HG03025 (cell line): ENCODE data around the gene GMPPB.

Experiments
- ATAC-seq: cut with Tn5 transposase; IDR thresholded peaks from one replicate; pipeline ENCODE4 v1.9.1; 2021; ENCODE audit warnings: mild to moderate bottlenecking, moderate library complexity; ENCODE audit not compliant: unreplicated experiment, low FRiP score

Gene GMPPB

DNA sequence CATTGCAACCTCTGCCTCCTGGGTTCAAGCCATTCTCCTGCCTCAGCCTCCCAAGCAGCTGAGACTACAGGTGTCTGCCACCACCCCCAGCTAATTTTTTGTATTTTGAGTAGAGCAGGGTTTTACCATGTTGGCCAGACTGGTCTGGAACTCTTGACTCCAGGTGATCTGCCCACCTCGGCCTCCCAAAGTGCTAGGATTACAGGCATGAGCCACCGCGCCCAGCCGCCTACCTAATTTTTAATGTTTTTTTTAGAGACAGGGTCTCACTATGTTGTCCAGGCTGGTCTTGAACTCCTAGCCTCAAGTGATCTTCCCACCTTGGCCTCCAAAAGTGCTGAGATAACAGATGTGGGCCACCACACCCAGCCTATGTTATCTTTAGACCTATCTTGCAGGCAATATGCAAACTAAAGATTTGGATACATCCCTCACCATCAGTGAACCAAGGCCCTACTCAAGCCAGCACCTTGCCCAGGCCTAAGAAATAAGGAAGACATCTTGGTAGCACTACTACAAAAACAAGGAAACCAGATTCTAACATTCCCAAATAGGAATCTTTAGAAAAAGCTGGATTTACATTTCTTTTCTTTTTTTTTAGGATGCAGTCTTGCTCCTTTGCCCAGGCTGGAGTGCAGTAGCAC, 6.3 kb upstream of the GMPPB start:
- ATAC-seq, result no peak

DNA sequence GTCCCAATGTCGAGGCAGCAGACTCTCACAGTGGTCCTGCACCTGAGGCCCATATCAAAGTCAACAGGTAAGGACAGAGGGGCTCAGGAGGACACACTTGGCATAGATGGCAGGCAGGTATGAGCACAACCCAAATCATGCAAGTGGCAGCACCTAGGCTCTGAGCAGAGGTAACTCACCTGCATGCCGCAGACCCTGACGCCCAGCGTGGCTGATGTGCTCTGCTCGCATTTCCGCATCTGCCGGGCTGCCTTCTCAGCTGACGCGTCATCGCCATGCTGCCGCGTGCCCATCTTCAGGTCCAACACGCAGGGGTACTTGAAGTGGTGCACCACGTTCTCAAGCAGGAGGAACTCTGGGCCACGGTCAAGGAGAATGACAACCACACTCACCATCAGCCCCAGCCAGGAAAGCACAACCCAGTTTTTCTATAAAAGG, 4.2 kb upstream of the GMPPB start:
- no peak for ATAC-seq

DNA sequence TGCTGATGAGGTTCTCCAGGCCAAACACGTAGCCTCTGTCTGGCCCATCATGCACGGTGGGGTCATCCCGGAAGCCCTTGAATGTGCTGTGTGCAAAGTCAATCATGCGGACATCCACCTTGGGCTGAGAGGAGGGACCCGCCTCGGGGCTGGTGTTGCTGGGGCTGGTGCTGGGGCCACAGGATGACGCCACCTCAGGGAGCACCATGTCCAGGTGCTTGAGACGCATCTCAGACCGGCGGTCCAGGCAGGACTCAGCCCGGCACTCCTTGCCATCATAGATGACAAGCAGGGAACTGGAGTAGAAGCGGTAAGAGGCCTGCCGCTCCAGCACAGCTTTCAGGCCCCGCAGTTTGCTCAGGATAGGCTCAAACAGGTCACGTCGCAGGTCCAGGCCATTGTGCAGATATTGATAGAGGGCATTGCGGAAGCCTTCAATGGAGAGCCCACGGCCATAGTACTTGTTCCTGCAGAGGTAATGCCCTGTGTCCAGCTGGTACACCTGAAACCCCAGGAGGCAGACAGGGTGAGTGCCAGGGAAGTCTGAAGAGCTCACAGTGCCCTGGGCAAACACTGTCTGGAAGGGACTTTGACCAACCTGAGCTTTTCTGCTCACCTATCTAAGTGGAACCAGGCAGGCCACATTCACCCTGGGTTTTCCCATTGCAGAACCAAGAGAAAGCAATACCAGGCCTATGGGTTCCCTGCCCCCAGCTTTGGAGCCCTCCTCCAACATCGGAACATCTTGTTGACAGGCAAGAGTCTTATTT, 3.6 kb upstream of the GMPPB start:
- no peak for ATAC-seq

DNA sequence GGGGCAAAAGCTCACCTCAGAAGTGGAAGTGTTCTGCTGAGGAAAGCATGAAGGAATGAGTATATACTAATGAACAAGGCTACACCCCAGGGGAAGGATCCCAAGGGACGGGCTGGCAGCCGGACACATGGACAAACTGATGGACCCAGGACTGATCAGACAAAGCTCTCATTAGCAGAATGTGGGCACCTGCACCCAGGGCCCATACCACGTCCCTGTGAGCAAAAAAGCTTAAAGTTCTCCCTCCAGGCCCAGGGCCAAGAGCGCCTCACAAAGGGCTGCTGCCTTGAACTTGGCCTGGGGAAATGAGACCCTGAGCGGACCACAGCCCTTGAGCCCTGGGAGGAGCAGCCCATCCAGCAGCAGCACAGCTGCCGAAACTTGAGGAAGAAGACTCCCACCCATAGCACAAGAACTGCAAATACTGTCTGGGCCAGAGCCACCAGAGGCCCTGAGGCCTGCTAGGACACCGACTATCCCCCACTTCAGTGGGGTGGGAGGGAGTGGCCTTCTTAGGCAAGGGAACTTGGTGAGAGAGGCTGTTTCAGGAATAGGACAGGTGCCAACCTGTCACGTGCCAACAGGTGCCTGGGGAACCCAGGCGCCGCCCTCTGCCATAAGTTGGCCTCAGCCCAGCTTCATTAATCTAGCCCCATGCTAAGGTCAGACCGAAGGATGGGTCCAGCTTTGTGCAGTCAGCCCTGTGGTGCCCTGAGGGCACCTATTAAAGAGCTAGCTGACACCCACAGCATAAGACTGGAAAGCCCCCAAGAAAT, 2.3 kb upstream of the GMPPB start:
- ATAC-seq, result no peak

DNA sequence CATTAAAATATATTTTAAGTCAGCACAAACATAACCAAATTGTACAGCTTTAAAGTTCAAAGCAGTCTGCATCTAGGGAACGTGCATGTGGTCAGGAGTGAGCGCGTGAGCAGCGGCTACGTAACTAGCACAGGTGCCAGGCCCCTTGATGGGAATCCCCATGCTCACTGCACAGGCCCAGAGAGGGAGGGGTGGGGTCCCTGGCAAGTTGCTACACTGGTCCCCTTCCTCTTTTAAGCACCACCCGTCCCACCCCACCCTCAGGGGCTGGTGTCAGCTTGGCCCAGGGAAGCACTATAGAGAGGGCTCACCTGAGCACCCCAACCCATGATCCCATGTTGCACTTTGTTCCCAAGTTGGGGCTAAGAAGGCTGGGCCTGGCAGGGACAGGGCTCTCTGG, 835 bp upstream of the GMPPB start:
- ATAC-seq, result no peak

DNA sequence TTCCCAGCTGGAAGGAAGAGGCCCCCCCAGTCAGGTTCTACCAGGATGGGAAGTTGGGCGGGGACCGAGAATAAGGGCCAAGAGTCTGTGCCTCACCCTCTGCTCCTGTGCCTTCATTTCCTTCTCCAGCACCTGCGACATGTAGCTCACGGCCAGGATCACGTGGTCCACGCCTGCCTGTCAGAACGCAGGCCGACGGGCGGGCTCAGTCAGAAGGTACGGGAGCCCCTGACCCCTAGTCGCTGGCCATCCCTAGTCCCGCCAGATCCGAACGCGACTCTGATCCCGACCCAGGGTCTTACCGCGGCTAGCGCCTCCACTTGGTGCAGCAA, 489 bp downstream of the GMPPB start:
- peak; percentile 24 for ATAC-seq

DNA sequence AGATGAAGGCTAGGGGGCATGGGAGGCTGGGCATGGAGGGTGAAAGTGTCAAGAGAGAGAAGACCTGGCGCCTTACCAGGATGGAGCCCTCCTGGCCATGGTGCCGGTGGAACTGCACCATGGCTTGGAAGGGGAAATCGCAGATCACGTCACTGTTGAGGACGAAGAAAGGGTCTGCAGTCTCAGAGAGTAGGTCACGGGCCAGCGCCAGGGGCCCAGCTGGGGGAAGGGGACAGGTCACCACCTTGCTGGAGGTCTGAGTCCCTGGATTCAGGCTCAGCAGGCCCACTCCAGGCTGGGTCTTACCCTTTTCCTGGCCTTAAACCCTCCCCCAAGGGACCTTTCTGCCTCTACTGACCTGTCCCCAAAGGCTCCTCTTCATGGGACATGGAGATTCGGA, 855 bp downstream of the GMPPB start:
- ATAC-seq, result no peak

DNA sequence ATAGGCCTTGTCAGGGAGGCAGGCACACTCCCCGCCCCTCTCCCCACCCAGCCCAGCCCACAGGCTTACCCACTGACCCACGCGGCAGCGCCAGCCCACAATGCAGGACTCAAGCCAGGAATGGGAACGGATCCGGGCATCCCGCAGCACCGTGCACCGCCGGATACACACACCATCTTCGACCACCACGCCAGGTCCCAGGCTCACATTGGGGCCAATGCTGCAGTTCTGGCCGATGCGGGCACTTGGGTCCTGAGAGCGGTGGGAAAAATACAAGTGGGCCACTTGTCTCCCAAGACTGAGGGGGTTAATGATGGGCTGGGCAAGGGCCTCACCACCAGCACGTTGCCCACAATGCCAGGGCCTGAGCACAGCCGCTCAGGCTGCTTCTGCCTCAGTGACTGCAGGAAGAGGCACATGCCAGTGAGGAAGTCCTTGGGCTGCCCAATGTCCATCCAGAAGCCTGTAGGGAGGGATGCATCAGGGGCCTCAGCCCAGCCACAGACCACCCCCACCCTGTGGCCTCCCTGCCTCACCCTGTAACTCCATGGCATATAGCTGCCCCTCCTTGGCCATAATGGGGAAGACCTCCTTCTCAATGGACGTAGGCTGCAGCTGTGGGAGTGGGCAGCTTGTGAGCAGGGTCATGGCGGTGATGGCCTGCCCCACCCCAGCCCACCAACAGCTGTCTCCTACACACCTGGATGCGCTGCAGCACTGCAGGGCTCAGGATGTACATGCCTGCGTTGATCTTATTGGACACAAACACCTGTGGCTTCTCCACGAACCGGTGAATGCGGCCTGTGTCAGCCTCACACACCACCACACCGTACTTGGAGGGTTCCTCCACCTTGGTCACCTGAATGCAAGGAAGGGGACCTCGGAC, 1.6 kb downstream of the GMPPB start:
- ATAC-seq, result no peak

DNA sequence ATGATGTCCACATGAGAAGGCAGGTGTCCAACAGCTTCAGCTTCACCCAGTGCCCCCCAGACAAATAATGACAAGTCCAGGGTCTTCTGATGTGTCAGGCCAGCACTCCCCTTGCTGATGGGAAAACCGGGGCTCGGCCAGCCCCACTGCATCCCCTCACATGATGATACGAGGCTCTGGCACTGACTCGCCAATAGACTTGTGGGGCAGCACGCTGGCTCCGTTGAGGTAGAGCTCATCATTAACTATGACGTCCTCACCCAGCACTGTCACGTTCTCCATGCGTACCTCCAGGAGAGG, 2.2 kb downstream of the GMPPB start:
- no peak for ATAC-seq

DNA sequence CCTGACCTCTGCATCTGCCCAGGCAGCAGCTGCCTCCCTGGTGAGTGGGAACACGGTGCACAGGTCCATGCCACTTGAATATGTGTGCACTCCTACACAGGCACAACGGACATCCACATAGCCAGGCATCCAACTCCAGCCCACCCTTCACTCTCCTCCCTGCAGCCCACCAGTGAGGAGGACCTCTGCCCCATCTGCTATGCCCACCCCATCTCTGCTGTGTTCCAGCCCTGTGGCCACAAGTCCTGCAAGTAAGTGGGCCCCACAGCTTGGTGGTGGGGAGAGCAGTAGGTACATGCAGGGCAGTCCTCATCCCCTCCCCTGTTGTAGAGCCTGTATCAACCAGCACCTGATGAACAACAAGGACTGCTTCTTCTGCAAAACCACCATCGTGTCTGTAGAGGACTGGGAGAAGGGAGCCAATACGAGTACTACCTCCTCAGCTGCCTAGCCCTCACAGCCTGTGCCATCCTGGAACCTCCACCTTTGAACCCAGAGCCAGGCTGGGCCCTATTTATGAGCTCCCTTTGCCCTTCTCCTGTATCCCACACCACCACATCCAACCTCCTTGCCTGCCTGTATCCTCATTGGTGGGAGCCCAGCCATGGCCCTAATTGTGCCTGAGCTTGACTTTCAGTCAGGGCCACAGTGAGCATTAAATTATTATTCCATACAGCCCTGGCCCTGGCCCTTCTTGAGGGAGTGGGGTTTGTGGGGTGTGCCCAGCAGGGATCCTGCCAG, 2.7 kb downstream of the GMPPB start:
- no peak for ATAC-seq

DNA sequence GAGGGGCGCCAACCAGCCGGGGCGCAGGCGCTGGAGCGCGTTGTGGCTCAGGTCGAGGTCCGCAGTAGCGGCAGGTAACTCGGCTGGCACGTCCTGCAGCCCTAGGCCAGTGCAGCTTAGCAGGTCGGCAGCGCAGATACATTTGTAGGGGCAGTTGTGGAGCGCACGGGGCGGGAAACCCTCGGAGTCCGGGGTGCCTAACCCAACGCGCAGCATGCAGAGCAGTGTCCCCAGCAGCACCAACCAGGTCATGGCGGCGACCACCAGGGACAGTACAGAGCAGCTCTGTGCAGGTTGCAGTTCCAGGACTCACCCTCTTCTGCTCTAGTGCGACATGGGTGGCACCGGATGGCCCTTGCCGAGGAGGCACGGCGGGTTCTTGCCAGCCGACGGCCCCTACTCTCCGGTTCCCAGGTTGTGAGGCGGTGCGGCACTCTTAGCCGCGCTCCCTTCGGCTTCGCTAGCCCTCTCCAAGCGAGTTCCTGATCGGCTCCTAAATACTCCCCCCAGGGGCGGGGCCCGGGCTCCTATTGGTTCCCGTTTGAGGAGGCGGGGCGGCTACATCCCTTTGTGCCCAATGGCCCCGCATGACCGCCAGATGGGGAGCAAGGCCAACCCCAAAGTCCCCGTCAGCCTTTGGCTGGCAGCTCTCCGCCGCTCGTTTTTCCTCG, 4.4 kb downstream of the GMPPB start, which contains the start of gene AMIGO3:
Gene AMIGO3, minus strand, starts transcription at position 471 of the 671 bp plus-strand sequence. Its CDS starts 219 bp downstream, at position 252.
- peak; percentile 43 for ATAC-seq

DNA sequence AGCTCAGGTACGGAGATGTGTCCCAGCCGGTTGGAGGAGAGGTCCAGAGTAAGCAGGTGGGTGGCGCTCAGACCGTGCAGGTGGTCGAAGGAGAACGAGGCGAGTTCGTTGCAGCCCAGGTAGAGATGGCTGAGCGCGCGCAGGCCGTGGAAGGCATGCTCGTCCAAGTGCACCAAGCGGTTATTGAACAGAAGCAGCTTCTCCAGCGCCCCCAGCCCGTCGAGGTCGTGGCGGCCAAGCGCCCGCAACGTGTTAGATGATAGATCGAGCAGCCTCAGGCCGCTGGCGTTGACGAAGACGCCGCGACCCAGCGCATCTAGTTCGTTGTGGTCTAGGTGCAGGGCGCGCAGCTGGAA, 4.9 kb downstream of the GMPPB start:
- no peak for ATAC-seq

DNA sequence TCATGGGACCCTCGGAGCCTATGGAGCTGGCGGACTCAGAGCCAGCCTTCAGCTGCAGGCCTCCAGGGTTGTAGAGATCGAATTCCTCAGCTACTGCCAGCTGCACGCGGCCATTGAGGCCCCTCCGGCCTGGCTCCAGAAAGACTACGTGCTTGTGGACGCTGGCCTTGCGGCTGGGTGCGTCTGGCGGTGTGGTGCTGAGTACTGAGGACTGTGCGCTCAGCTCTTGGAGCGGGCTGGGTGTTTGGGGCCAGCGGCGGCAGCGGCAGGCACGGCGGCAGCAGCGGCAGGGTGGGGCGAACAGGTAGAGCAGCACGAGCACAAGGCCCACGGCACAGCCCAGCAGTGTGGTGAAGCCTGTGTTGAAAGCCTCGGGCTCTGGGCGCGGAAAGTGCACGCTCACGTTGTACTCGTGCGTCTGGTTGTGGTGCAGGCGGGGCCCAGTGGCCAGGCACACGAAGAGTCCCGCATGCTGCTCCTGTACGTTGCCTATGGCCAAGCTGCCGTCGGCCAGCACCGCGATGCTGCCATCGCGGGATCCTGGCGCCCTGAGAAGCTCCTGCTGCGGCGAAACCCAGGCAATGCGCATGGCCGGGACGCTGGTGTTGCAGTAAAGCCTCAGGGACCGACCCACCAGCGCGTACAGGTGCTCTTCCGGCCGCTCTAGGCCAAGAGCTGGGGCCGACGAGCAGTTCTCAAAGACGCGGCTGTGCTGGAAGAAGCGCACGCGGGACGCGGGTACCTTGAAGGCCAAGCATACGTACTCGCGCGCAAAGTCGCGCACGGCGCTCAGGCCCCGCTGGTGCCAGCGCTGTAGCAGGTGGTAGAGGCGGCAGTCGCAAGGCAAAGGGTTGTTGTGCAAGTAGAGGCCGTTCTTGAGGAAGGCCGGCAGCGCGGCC, 5.5 kb downstream of the GMPPB start:
- no peak for ATAC-seq

DNA sequence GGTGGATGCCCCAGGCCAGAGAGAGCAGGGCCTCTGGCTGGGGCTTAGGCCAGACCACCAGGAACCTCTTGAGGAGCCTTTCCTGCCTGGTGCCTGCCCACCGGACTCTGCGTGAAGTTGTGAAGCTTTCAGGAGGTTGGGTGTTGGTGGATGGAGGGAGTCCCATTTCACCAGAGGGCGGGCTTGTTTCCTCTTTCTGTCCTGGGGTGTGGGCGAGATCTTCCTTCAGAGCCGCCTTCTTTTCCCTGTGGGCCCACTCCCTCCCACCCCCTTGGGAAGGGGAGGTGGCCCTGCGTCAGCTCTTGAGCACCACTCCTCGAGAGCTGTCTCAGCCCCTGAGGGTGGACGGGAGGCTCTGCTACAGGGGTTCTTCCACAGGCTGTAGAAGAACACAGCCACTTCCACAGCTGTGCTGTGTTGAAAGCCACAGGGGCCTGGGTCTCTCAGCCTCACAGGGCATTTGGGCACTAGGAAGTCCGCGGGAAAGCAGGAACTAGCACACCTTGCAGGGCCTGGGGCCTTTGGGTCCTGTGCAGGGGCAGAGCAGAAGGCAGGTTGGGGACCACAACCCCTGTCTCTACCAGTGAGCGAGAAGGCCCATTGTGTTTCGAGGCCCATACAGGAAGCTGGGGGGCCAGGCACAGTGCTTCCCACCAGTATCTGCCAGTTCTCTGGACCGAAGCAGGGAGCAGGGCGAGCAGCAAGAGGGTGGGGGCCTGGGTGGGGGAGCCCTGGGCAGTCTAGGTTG, 6.4 kb downstream of the GMPPB start:
- ATAC-seq, result no peak

DNA sequence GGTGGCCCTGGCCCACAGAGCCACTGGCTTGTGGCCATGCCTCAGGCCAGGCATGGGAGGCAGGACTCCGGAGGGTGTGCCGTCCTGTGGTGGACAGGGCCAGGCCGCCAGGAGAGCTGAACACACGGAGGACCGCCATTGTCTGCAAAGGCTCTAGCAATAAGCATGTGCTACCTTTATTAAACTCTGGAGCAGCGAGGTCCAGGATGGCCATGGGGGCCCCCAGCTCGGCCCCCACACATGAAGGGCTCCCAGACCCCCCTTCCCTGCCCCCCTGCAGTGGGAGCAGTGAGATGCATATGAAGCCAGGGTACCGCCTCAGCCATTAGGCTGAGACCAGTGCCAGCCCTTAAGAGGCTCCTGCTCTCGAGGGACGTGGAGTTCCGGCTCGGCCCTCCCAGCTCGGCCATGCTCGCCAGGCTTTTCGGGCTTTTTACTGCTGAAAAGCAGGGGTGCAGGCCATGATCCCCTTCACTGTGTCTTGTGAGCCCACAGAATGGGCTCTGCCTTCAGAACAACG, 7.0 kb downstream of the GMPPB start:
- ATAC-seq, result no peak

DNA sequence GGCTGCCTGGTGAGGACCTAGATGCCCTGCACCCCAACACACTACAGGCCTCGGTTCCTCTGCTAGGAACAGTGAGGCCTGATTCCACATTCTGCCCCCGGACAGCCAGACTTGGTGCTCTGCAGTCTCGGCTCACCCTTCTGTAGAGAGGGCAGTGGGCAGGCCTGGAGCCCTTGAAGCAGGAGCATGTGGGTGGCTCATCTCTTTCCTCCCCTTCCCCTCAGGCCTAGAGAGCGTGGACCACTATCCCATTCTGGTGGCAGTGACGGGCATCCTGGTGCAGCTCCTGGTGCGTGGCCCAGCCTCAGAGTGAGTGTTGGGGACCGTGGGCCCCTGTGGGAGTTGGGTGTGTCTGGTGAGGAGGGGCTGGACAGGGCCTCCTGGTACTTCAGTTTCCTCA, 7.6 kb downstream of the GMPPB start:
- ATAC-seq, result no peak

DNA sequence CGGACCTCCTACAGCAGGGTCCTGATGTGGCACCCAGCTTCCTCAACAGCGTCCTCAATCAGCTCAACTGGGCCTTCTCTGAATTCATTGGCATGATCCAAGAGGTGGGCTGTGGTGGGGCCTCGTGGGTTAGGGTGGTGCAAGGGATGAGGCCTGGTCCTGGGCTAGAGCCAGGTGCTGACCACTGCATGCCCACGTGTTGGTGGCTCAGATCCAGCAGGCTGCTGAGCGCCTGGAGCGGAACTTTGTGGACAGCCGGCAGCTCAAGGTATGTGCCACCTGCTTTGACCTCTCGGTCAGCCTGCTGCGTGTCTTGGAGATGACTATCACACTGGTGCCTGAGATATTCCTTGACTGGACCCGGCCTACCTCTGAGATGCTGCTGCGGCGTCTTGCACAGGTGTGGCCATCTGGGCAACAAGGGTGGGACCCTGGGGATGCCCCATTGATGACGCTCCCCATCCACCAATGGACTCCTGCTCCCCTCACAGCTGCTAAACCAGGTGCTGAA, 8.1 kb downstream of the GMPPB start:
- ATAC-seq, result no peak
